TTC549 (cell line): ENCODE data around the gene NHERF1.

Source experiments
- FAIRE-seq: peaks from 2 replicates; lab custom pipeline; 2012; peaks lifted over from hg19 to GRCh38; lab: Jason Lieb, UNC

Gene NHERF1

GRCh38 chr17:74748529-74749278, at the start of gene NHERF1:
Gene NHERF1, plus strand, starts transcription at chr17:74748628. Its CDS starts 219 bp downstream, at chr17:74748847.
- no peak for FAIRE-seq

- FAIRE-seq, result no peak
Observed at GRCh38 chr17:74699236-74699635, 49.2 kb upstream of the NHERF1 start.

GRCh38 chr17:74702116-74702871, 46.1 kb upstream of the NHERF1 start:
- FAIRE-seq, result no peak

- no peak for FAIRE-seq
Observed at GRCh38 chr17:74703311-74703710, 45.1 kb upstream of the NHERF1 start.

- no peak for FAIRE-seq
Observed at GRCh38 chr17:74704544-74704943, 43.9 kb upstream of the NHERF1 start.

GRCh38 chr17:74711058-74711824, 37.2 kb upstream of the NHERF1 start:
- FAIRE-seq, result no peak

- FAIRE-seq, result no peak
Observed at GRCh38 chr17:74712301-74712700, 36.1 kb upstream of the NHERF1 start.

- FAIRE-seq, result no peak
Observed at GRCh38 chr17:74712756-74713155, 35.7 kb upstream of the NHERF1 start, which contains the start of gene CD300LF. Gene CD300LF, minus strand, starts transcription at chr17:74712923. Its CDS starts 57 bp downstream, at chr17:74712866.

GRCh38 chr17:74713171-74713755, 35.2 kb upstream of the NHERF1 start:
- no peak for FAIRE-seq

- no peak for FAIRE-seq
Observed at GRCh38 chr17:74715144-74715543, 33.3 kb upstream of the NHERF1 start.

- FAIRE-seq, result no peak
Observed at GRCh38 chr17:74720506-74720905, 27.9 kb upstream of the NHERF1 start.

- FAIRE-seq, result no peak
Observed at GRCh38 chr17:74722782-74723181, 25.6 kb upstream of the NHERF1 start.

- no peak for FAIRE-seq
Observed at GRCh38 chr17:74723891-74724290, 24.5 kb upstream of the NHERF1 start.

- FAIRE-seq, result no peak
Observed at GRCh38 chr17:74725111-74725510, 23.3 kb upstream of the NHERF1 start.

- FAIRE-seq, result no peak
Observed at GRCh38 chr17:74728033-74728701, 20.3 kb upstream of the NHERF1 start.

- no peak for FAIRE-seq
Observed at GRCh38 chr17:74728702-74729075, 19.7 kb upstream of the NHERF1 start.

- no peak for FAIRE-seq
Observed at GRCh38 chr17:74729368-74729767, 19.1 kb upstream of the NHERF1 start.

GRCh38 chr17:74729866-74730265, 18.6 kb upstream of the NHERF1 start:
- no peak for FAIRE-seq

GRCh38 chr17:74730491-74731346, 17.7 kb upstream of the NHERF1 start:
- FAIRE-seq, result no peak

- FAIRE-seq, result no peak
Observed at GRCh38 chr17:74731347-74731605, 17.2 kb upstream of the NHERF1 start.
